ENCODE data around the gene LRRC37B.
"Not testable (repeated sequence)": the region's sequence is repeated elsewhere in the genome, so short reads cannot be mapped to it uniquely, and the experiment has no call there.

LRRC37B gene

GRCh38 chr17:32042266-32042665 lies 35.1 kb downstream of the LRRC37B start:
- not testable (repeated sequence) for DNase-seq

- DNase-seq = not testable (repeated sequence)
Measured at GRCh38 chr17:32045611-32046010, 38.4 kb downstream of the LRRC37B start.

GRCh38 chr17:32047663-32048062 lies 40.5 kb downstream of the LRRC37B start:
- not testable (repeated sequence) for DNase-seq

- not testable (repeated sequence) for DNase-seq
Measured at GRCh38 chr17:32054985-32055384, 47.8 kb downstream of the LRRC37B start.

GRCh38 chr17:32055425-32055824 lies 48.2 kb downstream of the LRRC37B start:
- not testable (repeated sequence) for DNase-seq

GRCh38 chr17:32056500-32056899 lies 49.3 kb downstream of the LRRC37B start:
- DNase-seq = not testable (repeated sequence)

GRCh38 chr17:32057460-32058105 lies 50.4 kb downstream of the LRRC37B start:
- DNase-seq = not testable (repeated sequence)

- not testable (repeated sequence) for DNase-seq
Measured at GRCh38 chr17:32060695-32061094, 53.5 kb downstream of the LRRC37B start.

GRCh38 chr17:32061840-32062239 lies 54.7 kb downstream of the LRRC37B start:
- DNase-seq = not testable (repeated sequence)

- DNase-seq = not testable (repeated sequence)
Measured at GRCh38 chr17:32064091-32064490, 56.9 kb downstream of the LRRC37B start.

- not testable (repeated sequence) for DNase-seq
Measured at GRCh38 chr17:32066123-32066680, 59.0 kb downstream of the LRRC37B start.

- not testable (repeated sequence) for DNase-seq
Measured at GRCh38 chr17:32066863-32067642, 59.9 kb downstream of the LRRC37B start.

GRCh38 chr17:32069067-32069466 lies 61.9 kb downstream of the LRRC37B start:
- DNase-seq = not testable (repeated sequence)

GRCh38 chr17:32071961-32072360 lies 64.8 kb downstream of the LRRC37B start:
- DNase-seq = not testable (repeated sequence)

GRCh38 chr17:32073131-32073530 lies 65.9 kb downstream of the LRRC37B start:
- not testable (repeated sequence) for DNase-seq

- not testable (repeated sequence) for DNase-seq
Measured at GRCh38 chr17:32079753-32080152, 72.6 kb downstream of the LRRC37B start.

- not testable (repeated sequence) for DNase-seq
Measured at GRCh38 chr17:32083550-32083979, 76.4 kb downstream of the LRRC37B start.

GRCh38 chr17:32084003-32084941 lies 77.1 kb downstream of the LRRC37B start:
- DNase-seq = not testable (repeated sequence)

- DNase-seq = not testable (repeated sequence)
Measured at GRCh38 chr17:32084942-32085829, 78.0 kb downstream of the LRRC37B start.

GRCh38 chr17:32086833-32087232 lies 79.7 kb downstream of the LRRC37B start:
- not testable (repeated sequence) for DNase-seq

GRCh38 chr17:32092062-32092461 lies 84.9 kb downstream of the LRRC37B start:
- not testable (repeated sequence) for DNase-seq

All from DMS153 (cell line).